BJ (cell line): ENCODE data around the gene SORBS2. TPM values are rescaled to one million over a fixed set of nuclear protein-coding genes. Genes with fewer than 3 reads are reported as not detected.

Source experiments
- CTCF ChIA-PET: fragments of 350-600 bp; formaldehyde crosslinking; extraction: SDS; loops from one replicate; lab custom pipeline; 2021; ENCODE audit warnings: antibody characterized with exemption, inconsistent platforms; lab: Yijun Ruan, JAX
- POLR2A ChIA-PET: fragments of 300-600 bp; sonication (Branson Sonifier 250); formaldehyde crosslinking; extraction: SDS; loops from one replicate; lab custom pipeline; 2021; ENCODE audit warnings: antibody characterized with exemption; lab: Charles Lee
- DNase-seq: peaks from one replicate; pipeline ENCODE4 v3.0.0-alpha.2; 2011; ENCODE audit warnings: low read depth
- H3K27me3 ChIP-seq: 2 replicates; pipeline ENCODE4 v1.6.0; 2011; ENCODE audit warnings: low read length; ENCODE audit not compliant: control insufficient read depth, insufficient read depth
- H3K36me3 ChIP-seq: 2 replicates; pipeline ENCODE4 v1.5.1; 2011; ENCODE audit warnings: low read length; ENCODE audit not compliant: control insufficient read depth, insufficient read depth
- H3K4me3 ChIP-seq: 2 replicates; pipeline ENCODE4 v1.5.1; 2011; ENCODE audit warnings: low read depth, mild to moderate bottlenecking, control low read depth, low read length
- polyA plus RNA-seq: library from polyadenylated mRNA; depleted of rRNA; stranded (reverse); fragments of >200 nt; gene quantifications from 2 replicates; pipeline ENCODE4 v1.2.3, GENCODE V29; 2011
- TF ChIP-seq, protein P1 (sequence below): IDR thresholded peaks from 2 replicates; pipeline ENCODE4 v1.5.1; 2011; ENCODE audit warnings: low read depth, mild to moderate bottlenecking, control low read depth, inconsistent platforms, low read length, moderate library complexity; ENCODE audit not compliant: insufficient read depth

Gene SORBS2
- polyA plus RNA-seq, 1 experiment: 9.1 TPM

- Histone ChIP-seq H3K27me3 (no peaks in the 10 kb centered on the region), H3K4me3 (no peak overlapping the region), H3K36me3 (no peaks in the 10 kb centered on the region)
- ChIA-PET POLR2A (no interaction called here), CTCF (interaction anchor here (1.4 kb wide), 1 partner anchor 14 kb away, joined by 3 read pairs; no protein-coding TSS in a partner anchor)
- TF ChIP-seq, protein P1, sequence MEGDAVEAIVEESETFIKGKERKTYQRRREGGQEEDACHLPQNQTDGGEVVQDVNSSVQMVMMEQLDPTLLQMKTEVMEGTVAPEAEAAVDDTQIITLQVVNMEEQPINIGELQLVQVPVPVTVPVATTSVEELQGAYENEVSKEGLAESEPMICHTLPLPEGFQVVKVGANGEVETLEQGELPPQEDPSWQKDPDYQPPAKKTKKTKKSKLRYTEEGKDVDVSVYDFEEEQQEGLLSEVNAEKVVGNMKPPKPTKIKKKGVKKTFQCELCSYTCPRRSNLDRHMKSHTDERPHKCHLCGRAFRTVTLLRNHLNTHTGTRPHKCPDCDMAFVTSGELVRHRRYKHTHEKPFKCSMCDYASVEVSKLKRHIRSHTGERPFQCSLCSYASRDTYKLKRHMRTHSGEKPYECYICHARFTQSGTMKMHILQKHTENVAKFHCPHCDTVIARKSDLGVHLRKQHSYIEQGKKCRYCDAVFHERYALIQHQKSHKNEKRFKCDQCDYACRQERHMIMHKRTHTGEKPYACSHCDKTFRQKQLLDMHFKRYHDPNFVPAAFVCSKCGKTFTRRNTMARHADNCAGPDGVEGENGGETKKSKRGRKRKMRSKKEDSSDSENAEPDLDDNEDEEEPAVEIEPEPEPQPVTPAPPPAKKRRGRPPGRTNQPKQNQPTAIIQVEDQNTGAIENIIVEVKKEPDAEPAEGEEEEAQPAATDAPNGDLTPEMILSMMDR: no peak
- no peak for DNase-seq
Measured at GRCh38 chr4:185809121-185809520, 2.9 kb downstream of the SORBS2 start.

GRCh38 chr4:185805979-185806378 lies 6.0 kb downstream of the SORBS2 start:
- DNase-seq: no peak
- ChIA-PET CTCF (no interaction called here), POLR2A (no interaction called here)
- H3K36me3 ChIP-seq: no peaks in the 10 kb centered on the region
- no peaks in the 10 kb centered on the region for H3K27me3 ChIP-seq
- H3K4me3 ChIP-seq: no peak overlapping the region
- TF ChIP-seq, protein P1: no peak

DNA sequence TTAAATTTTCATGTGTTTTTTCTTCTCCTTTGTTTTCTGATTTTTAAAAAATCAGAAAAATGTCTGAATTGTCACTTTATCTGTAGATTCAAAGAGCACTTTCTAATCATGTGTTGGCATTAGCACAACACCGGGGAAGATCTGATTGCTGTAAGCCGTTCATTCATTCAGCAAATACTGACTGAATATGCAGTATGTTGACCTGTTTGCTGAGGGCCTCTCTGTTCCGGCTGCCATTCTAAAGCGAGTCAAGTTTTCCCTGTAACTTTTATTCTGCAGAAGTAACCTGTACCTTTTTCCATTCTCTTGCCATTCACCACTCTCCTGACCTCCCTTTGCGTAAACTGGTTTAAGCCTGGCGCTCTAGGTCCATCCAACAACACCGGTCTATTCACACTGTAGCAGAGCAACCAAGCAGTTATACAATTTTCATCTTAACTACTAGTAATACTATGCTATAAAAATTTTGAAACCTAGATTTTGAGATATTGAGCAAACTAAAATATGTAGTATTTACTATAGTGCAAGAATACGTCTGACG lies 6.7 kb downstream of the SORBS2 start:
- Histone ChIP-seq H3K4me3 (no peak overlapping the region), H3K27me3 (no peaks in the 10 kb centered on the region), H3K36me3 (no peaks in the 10 kb centered on the region)
- POLR2A ChIA-PET: no interaction called here
- CTCF ChIA-PET: no interaction called here
- DNase-seq: no peak
- TF ChIP-seq, protein P1: no peak

GRCh38 chr4:185803022-185803421 lies 9.0 kb downstream of the SORBS2 start:
- no peaks in the 10 kb centered on the region for H3K36me3 ChIP-seq
- ChIA-PET POLR2A (no interaction called here), CTCF (no interaction called here)
- TF ChIP-seq, protein P1: no peak
- H3K4me3 ChIP-seq: no peak overlapping the region
- no peaks in the 10 kb centered on the region for H3K27me3 ChIP-seq
- no peak for DNase-seq

DNA sequence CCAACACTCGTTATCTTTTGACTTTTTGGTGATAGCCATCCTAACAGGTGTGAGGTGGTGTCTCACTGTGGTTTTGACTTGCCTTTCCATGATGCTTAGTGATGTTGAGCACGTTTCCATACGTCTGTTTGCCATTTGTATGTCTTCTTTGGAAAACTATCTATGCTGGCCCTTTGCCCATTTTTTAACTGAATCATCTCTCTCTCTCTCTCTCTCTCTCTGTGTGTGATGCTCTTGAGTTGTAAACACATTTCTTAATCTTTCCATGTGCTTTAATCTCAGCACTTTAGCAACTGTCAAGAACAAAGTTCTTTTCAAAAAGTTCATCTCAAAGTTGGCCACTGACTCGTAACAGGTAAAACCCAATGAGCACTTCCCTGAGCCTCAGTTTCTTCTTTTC lies 10.5 kb downstream of the SORBS2 start:
- TF ChIP-seq, protein P1: no peak
- ChIA-PET CTCF (no interaction called here), POLR2A (no interaction called here)
- Histone ChIP-seq H3K27me3 (no peaks in the 10 kb centered on the region), H3K36me3 (no peaks in the 10 kb centered on the region), H3K4me3 (no peak overlapping the region)
- no peak for DNase-seq
